HepG2 (cell line): Measurements from ENCODE around the gene BYSL. TPM values are rescaled to one million over a fixed set of nuclear protein-coding genes. Genes with fewer than 3 reads are reported as not detected.

Experiments
- ATAC-seq: fragments of 200-7000 bp; cut with Tn5 transposase; 3 replicates; pipeline ENCODE4 v1.9.1; 2020; ENCODE audit warnings: mild to moderate bottlenecking, moderate library complexity
- BruUV-seq: library from RNA; stranded (reverse); fragments of 400-500 nt; replicated peaks from 2 replicates; lab custom pipeline; 2021; lab: Mats Ljungman, UMichigan
- CTCF ChIA-PET: fragments of 300-600 bp; formaldehyde crosslinking; extraction: SDS; loops from one replicate; lab custom pipeline; 2021; ENCODE audit warnings: low total read pairs, inconsistent platforms, low intra/inter-chr PET ratio; lab: Yijun Ruan, JAX
- POLR2A ChIA-PET: fragments of 350-600 bp; sonication (Branson Sonifier 250); formaldehyde crosslinking; loops from one replicate; lab custom pipeline; 2020; ENCODE audit warnings: antibody characterized with exemption, inconsistent platforms; lab: Yijun Ruan, JAX
- DNase-seq: peaks from one replicate; pipeline ENCODE4 v3.0.0-alpha.2; 2015; ENCODE audit warnings: low spot score
- FAIRE-seq: peaks from 3 replicates; lab custom pipeline; 2011; peaks lifted over from hg19 to GRCh38; lab: Jason Lieb, UNC
- H2AFZ ChIP-seq: one replicate; pipeline ENCODE4 v1.6.1; 2011; ENCODE audit warnings: low read length, inconsistent platforms
- H3K27ac ChIP-seq: fragments of 300-600 bp; 3 replicates; pipeline ENCODE4 v1.8.0; 2011; ENCODE audit warnings: mixed run types, mild to moderate bottlenecking, mixed read lengths, low read length, inconsistent platforms; ENCODE audit not compliant: insufficient read depth; ENCODE audit errors: extremely low read length
- H3K27me3 ChIP-seq, 2 experiments: fragments of 200-600 bp in 1 of 2; 2 replicates in 1 of 2; 3 replicates in 1 of 2; pipeline versions ENCODE4 v1.6.0 to v1.8.0; 2011; ENCODE audit warnings: low read length in 2 of 2, mild to moderate bottlenecking in 2 of 2, moderate library complexity in 2 of 2, inconsistent platforms in 1 of 2; ENCODE audit not compliant: insufficient read depth in 2 of 2, control insufficient read depth in 1 of 2
- H3K36me3 ChIP-seq, 2 experiments: fragments of 200-600 bp in 1 of 2; replicated peaks in 1 of 2; 2 replicates in 1 of 2; 3 replicates in 1 of 2; pipeline versions ENCODE4 v1.5.1 to v1.8.0; 2011; ENCODE audit warnings: low read length in 2 of 2, inconsistent platforms in 1 of 2; ENCODE audit not compliant: insufficient read depth in 2 of 2, control insufficient read depth in 1 of 2
- H3K4me1 ChIP-seq: 2 replicates; pipeline ENCODE4 v1.5.1; 2012; ENCODE audit warnings: low read length, inconsistent platforms; ENCODE audit not compliant: insufficient read depth
- H3K4me2 ChIP-seq: 2 replicates; pipeline ENCODE4 v1.6.0; 2011; ENCODE audit warnings: low read depth, low read length, inconsistent platforms
- H3K4me3 ChIP-seq, 3 experiments: fragments of 200-600 bp in 1 of 3; sonication (generic), shearing (Covaris generic) in 1 of 3; replicated peaks in 1 of 3; 2 replicates each; pipeline ENCODE4 v1.5.1; 2011 to 2016; ENCODE audit warnings: low read length in 3 of 3, inconsistent platforms in 2 of 3, low read depth in 2 of 3, mild to moderate bottlenecking in 2 of 3, control low read depth in 1 of 3, mixed read lengths in 1 of 3; ENCODE audit not compliant: insufficient read depth in 1 of 3
- H3K79me2 ChIP-seq: one replicate; pipeline ENCODE4 v1.6.1; 2011; ENCODE audit warnings: low read length, inconsistent platforms; ENCODE audit not compliant: insufficient read depth
- H3K9ac ChIP-seq: 2 replicates; pipeline ENCODE4 v1.6.0; 2011; ENCODE audit warnings: mild to moderate bottlenecking, low read depth, low read length, inconsistent platforms; ENCODE audit not compliant: insufficient read depth
- H3K9me3 ChIP-seq: 2 replicates; pipeline ENCODE4 v1.5.1; 2012; ENCODE audit warnings: mild to moderate bottlenecking, low read length
- H4K20me1 ChIP-seq: 2 replicates; pipeline ENCODE4 v1.6.0; 2011; ENCODE audit warnings: inconsistent platforms, mild to moderate bottlenecking, low read length, moderate library complexity; ENCODE audit not compliant: insufficient read depth
- FOXK2 ChIP-seq: fragments of 450-650 bp; IDR thresholded peaks from 2 replicates; pipeline ENCODE4 v1.6.1; 2016
- HHEX ChIP-seq: IDR thresholded peaks from 2 replicates; pipeline ENCODE4 v1.6.1; 2016; ENCODE audit warnings: control low read depth
- HNRNPLL ChIP-seq: fragments of 200-400 bp; formaldehyde crosslinking; IDR thresholded peaks from 2 replicates; pipeline ENCODE4 v1.6.1; 2017; ENCODE audit warnings: mild to moderate bottlenecking, low read depth, low read length; ENCODE audit not compliant: poor library complexity, severe bottlenecking
- MIER2 ChIP-seq: IDR thresholded peaks from 2 replicates; pipeline ENCODE4 v1.6.1; 2016; ENCODE audit warnings: missing biosample characterization, missing genetic modification reagents
- MZF1 ChIP-seq: sonication (generic); formaldehyde crosslinking; IDR thresholded peaks from 2 replicates; pipeline ENCODE4 v1.8.1; 2023; ENCODE audit warnings: mild to moderate bottlenecking, missing genetic modification reagents, borderline replicate concordance
- NFKBIZ ChIP-seq: IDR thresholded peaks from 2 replicates; pipeline ENCODE4 v1.6.1; 2018; ENCODE audit warnings: missing genetic modification reagents, missing compliant biosample characterization
- RAD51 ChIP-seq: fragments of 450-650 bp; IDR thresholded peaks from 2 replicates; pipeline ENCODE4 v1.6.1; 2016; ENCODE audit warnings: borderline replicate concordance
- SATB2 ChIP-seq: sonication (generic); formaldehyde crosslinking; IDR thresholded peaks from 2 replicates; pipeline ENCODE4 v1.5.0; 2020; ENCODE audit warnings: missing genetic modification reagents
- TERF1 ChIP-seq: sonication (generic); formaldehyde crosslinking; IDR thresholded peaks from 2 replicates; pipeline ENCODE4 v1.8.0; 2022; ENCODE audit warnings: mild to moderate bottlenecking, missing genetic modification reagents, moderate library complexity
- ZNF607 ChIP-seq: sonication (generic); formaldehyde crosslinking; IDR thresholded peaks from 2 replicates; pipeline ENCODE4 v1.5.1; 2020; ENCODE audit warnings: missing genetic modification reagents, mild to moderate bottlenecking, borderline replicate concordance
- WGBS: methylation state at CpG from one replicate; pipeline ENCODE4 v1.1.6; 2017; ENCODE audit warnings: low lambda C conversion rate; 5-methylcytosine and 5-hydroxymethylcytosine counted together
- in situ Hi-C: cut with HindIII; loops from 2 replicates; pipeline ENCODE4 v1.10.0; 2017; ENCODE audit warnings: low pct_unique_long_range_greater_than_20kb; ENCODE audit not compliant: extremely low pct_ligation_motif_present
- intact Hi-C: fragments of 100-400 bp; cut with micrococcal nuclease; formaldehyde crosslinking; loops from one replicate; pipeline ENCODE4 v1.10.0; 2022; ENCODE audit not compliant: unreplicated experiment
- polyA plus RNA-seq, 8 experiments: library from polyadenylated mRNA; depleted of rRNA in 3 of 8; stranded (reverse) in 7 of 8; unstranded in 1 of 8; fragments of >200 nt; fragmentation: Illumina TruSeq in 4 of 8; extraction: Trizol in 4 of 8; gene quantifications; 2 replicates each; pipeline versions ENCODE4 v1.2.1 to v1.2.3, GENCODE V29; 2011 to 2016; ENCODE audit warnings: low read depth in 4 of 8, missing spikeins in 1 of 8, mixed read lengths in 1 of 8; ENCODE audit not compliant: insufficient read depth in 1 of 8
- total RNA-seq, 5 experiments: library from RNA; depleted of rRNA; stranded (reverse); fragments of >200 nt; fragmentation: Illumina TruSeq; extraction: Trizol; gene quantifications; 2 replicates each; pipeline ENCODE4 v1.2.3, GENCODE V29; 2016; ENCODE audit warnings: low read depth in 1 of 5
- TF ChIP-seq, protein P1 (sequence below): sonication (generic); formaldehyde crosslinking; IDR thresholded peaks from 2 replicates; pipeline ENCODE4 v1.8.1; 2023; ENCODE audit warnings: mild to moderate bottlenecking, moderate library complexity, missing genetic modification reagents
- TF ChIP-seq, protein P2 (sequence below): sonication (generic); formaldehyde crosslinking; IDR thresholded peaks from 2 replicates; pipeline ENCODE4 v1.5.1; 2020; ENCODE audit warnings: mild to moderate bottlenecking, missing genetic modification reagents, moderate library complexity
- TF ChIP-seq, protein P3 (sequence below): sonication (generic); formaldehyde crosslinking; IDR thresholded peaks from 2 replicates; pipeline ENCODE4 v1.5.1; 2020; ENCODE audit warnings: mild to moderate bottlenecking, moderate library complexity, missing genetic modification reagents

The BYSL gene
- total and polyA plus RNA-seq, 2 of the 13 experiments (the other 11 are each of a cell fraction or from before 2014, with no cell fraction given), result 27.9 to 28.6 TPM

- intact Hi-C loops (no loop called here), in situ Hi-C loops (no loop called here)
- Histone ChIP-seq H3K9ac (no peak overlapping the region), H3K4me1 (peaks cover 45% of the 10 kb centered on the region), H3K36me3 (no peaks in the 10 kb centered on the region), H3K4me3 (no peak overlapping the region), H3K27me3 (no peaks in the 10 kb centered on the region), H4K20me1 (no peaks in the 10 kb centered on the region), H3K4me2 (no peak overlapping the region), H3K79me2 (no peaks in the 10 kb centered on the region), H2AFZ (no peak overlapping the region), H3K27ac (no peak overlapping the region), H3K9me3 (no peaks in the 10 kb centered on the region)
- 0% methylated on average over 1 of the region's 1 CpG for WGBS
- POLR2A ChIA-PET, result interaction anchor here (0.8 kb wide), 1 partner anchor 28 kb away, joined by 3 read pairs; no protein-coding TSS in a partner anchor
- CTCF ChIA-PET, result no interaction called here
- TF ChIP-seq, protein P1, sequence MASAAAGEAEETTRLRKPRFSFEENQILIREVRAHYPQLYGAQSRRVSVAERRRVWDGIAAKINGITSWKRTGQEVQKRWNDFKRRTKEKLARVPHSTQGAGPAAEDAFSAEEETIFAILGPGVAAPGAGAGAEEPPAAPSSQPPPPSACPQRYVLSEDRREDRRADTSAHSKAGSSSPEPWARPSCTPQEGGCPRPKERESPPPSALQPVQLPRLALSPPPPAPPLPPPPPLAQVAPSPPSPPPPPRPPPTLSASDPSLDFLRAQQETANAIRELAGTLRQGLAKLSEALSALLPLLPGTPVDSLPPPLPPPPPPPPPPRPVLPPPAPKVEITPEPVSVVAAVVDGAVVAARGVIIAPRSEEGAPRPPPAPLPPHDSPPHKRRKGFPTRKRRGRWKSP (CRISPR knock-in tag), result no peak
- TF ChIP-seq RAD51 (no peak), NFKBIZ (CRISPR knock-in tag) (no peak), MZF1 (CRISPR knock-in tag) (no peak), TERF1 (no peak), ZNF607 (no peak), HNRNPLL (no peak), SATB2 (CRISPR knock-in tag) (no peak), HHEX (CRISPR knock-in tag) (no peak), MIER2 (CRISPR knock-in tag) (no peak), FOXK2 (no peak)
- TF ChIP-seq, protein P2, sequence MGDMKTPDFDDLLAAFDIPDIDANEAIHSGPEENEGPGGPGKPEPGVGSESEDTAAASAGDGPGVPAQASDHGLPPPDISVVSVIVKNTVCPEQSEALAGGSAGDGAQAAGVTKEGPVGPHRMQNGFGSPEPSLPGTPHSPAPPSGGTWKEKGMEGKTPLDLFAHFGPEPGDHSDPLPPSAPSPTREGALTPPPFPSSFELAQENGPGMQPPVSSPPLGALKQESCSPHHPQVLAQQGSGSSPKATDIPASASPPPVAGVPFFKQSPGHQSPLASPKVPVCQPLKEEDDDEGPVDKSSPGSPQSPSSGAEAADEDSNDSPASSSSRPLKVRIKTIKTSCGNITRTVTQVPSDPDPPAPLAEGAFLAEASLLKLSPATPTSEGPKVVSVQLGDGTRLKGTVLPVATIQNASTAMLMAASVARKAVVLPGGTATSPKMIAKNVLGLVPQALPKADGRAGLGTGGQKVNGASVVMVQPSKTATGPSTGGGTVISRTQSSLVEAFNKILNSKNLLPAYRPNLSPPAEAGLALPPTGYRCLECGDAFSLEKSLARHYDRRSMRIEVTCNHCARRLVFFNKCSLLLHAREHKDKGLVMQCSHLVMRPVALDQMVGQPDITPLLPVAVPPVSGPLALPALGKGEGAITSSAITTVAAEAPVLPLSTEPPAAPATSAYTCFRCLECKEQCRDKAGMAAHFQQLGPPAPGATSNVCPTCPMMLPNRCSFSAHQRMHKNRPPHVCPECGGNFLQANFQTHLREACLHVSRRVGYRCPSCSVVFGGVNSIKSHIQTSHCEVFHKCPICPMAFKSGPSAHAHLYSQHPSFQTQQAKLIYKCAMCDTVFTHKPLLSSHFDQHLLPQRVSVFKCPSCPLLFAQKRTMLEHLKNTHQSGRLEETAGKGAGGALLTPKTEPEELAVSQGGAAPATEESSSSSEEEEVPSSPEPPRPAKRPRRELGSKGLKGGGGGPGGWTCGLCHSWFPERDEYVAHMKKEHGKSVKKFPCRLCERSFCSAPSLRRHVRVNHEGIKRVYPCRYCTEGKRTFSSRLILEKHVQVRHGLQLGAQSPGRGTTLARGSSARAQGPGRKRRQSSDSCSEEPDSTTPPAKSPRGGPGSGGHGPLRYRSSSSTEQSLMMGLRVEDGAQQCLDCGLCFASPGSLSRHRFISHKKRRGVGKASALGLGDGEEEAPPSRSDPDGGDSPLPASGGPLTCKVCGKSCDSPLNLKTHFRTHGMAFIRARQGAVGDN (CRISPR knock-in tag), result no peak
- TF ChIP-seq, protein P3, sequence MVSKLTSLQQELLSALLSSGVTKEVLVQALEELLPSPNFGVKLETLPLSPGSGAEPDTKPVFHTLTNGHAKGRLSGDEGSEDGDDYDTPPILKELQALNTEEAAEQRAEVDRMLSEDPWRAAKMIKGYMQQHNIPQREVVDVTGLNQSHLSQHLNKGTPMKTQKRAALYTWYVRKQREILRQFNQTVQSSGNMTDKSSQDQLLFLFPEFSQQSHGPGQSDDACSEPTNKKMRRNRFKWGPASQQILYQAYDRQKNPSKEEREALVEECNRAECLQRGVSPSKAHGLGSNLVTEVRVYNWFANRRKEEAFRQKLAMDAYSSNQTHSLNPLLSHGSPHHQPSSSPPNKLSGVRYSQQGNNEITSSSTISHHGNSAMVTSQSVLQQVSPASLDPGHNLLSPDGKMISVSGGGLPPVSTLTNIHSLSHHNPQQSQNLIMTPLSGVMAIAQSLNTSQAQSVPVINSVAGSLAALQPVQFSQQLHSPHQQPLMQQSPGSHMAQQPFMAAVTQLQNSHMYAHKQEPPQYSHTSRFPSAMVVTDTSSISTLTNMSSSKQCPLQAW, result no peak
- ATAC-seq, result no peak
- peak; percentile 29 for DNase-seq
- FAIRE-seq, result peak; percentile 48
- no TSS peak for BruUV-seq
Measured at GRCh38 chr6:41963371-41963770, 42.1 kb downstream of the BYSL start.
